Stimulated activated effector memory CD8-positive, alpha-beta T cell treated with anti-CD3 and anti-CD28 coated beads, Interleukin-12 subunit alpha, Interleukin-12 subunit beta, amount 100 ng/mL, for 72 hours (primary cell): ENCODE data around the gene WBP1.
"Not testable (repeated sequence)": the region's sequence is repeated elsewhere in the genome, so short reads cannot be mapped to it uniquely, and the experiment has no call there.

Experiments
- ATAC-seq: fragments of 150-1000 bp; cut with Tn5 transposase; 2 replicates; pipeline ENCODE4 v1.10.0; 2021
- DNase-seq, 2 donors: peaks; one replicate each; pipeline ENCODE4 v3.0.0; 2021 to 2022; ENCODE audit warnings: low spot score in 2 of 2
- H3K27ac Mint-ChIP-seq: one replicate; pipeline ENCODE4 v1.8.0; 2022; ENCODE audit warnings: mild to moderate bottlenecking, mixed read lengths
- H3K36me3 Mint-ChIP-seq: one replicate; pipeline ENCODE4 v1.8.0; 2022; ENCODE audit warnings: mild to moderate bottlenecking, mixed read lengths
- H3K4me1 Mint-ChIP-seq: one replicate; pipeline ENCODE4 v1.8.0; 2022; ENCODE audit warnings: mixed read lengths
- H3K4me3 Mint-ChIP-seq: one replicate; pipeline ENCODE4 v1.8.0; 2022; ENCODE audit warnings: mild to moderate bottlenecking, mixed read lengths
- H3K9me3 Mint-ChIP-seq: one replicate; pipeline ENCODE4 v1.8.0; 2022; ENCODE audit warnings: mixed read lengths

WBP1 gene

GRCh38 chr2:74439803-74440377, 18.3 kb upstream of the WBP1 start:
- no peak overlapping the region for H3K27ac Mint-ChIP-seq
- peak overlapping the region; percentile 63 for H3K4me3 Mint-ChIP-seq

GRCh38 chr2:74440378-74441169, 17.7 kb upstream of the WBP1 start:
- Mint-ChIP-seq H3K27ac (no peak overlapping the region), H3K9me3 (no peaks in the 10 kb centered on the region), H3K4me3 (peak overlapping the region; percentile 63)

More at GRCh38 chr2:74439803-74440377, 18.3 kb upstream of the WBP1 start:
- Mint-ChIP-seq H3K9me3 (no peaks in the 10 kb centered on the region), H3K4me1 (peaks cover 23% of the 10 kb centered on the region), H3K36me3 (no peaks in the 10 kb centered on the region)
- DNase-seq (no peak), ATAC-seq (no peak)

GRCh38 chr2:74441170-74441689, 17.0 kb upstream of the WBP1 start:
- Mint-ChIP-seq H3K27ac (no peak overlapping the region), H3K4me1 (peaks cover 23% of the 10 kb centered on the region)

More at GRCh38 chr2:74440378-74441169, 17.7 kb upstream of the WBP1 start:
- Mint-ChIP-seq H3K36me3 (no peaks in the 10 kb centered on the region), H3K4me1 (peaks cover 23% of the 10 kb centered on the region)
- DNase-seq (no peak), ATAC-seq (peak; percentile 88)

GRCh38 chr2:74441690-74442482, 16.4 kb upstream of the WBP1 start, which contains the start of gene RTKN:
Gene RTKN, minus strand, starts transcription at chr2:74441937. Its CDS starts 121 bp downstream, at chr2:74441816.
- peak within 1 kb of the TSS; percentile 77 for H3K27ac Mint-ChIP-seq
- peaks cover 23% of the 10 kb centered on the region for H3K4me1 Mint-ChIP-seq
- no peaks in the 10 kb centered on the region for H3K9me3 Mint-ChIP-seq
- ATAC-seq (peak; percentile 32), DNase-seq (no peak)
- no peaks in the 10 kb centered on the region for H3K36me3 Mint-ChIP-seq
- peak within 1 kb of the TSS; percentile 63 for H3K4me3 Mint-ChIP-seq

More at GRCh38 chr2:74441170-74441689, 17.0 kb upstream of the WBP1 start:
- DNase-seq (no peak), ATAC-seq (peak; percentile 60)
- H3K36me3 Mint-ChIP-seq, result no peaks in the 10 kb centered on the region
- H3K4me3 Mint-ChIP-seq, result peak overlapping the region; percentile 63
- no peaks in the 10 kb centered on the region for H3K9me3 Mint-ChIP-seq

GRCh38 chr2:74442483-74443297, 15.5 kb upstream of the WBP1 start:
- peak overlapping the region; percentile 63 for H3K4me3 Mint-ChIP-seq
- H3K9me3 Mint-ChIP-seq, H3K36me3 Mint-ChIP-seq, ATAC-seq, DNase-seq: not testable (repeated sequence)
- H3K27ac Mint-ChIP-seq, result peak overlapping the region; percentile 77
- H3K4me1 Mint-ChIP-seq, result peaks cover 23% of the 10 kb centered on the region

GRCh38 chr2:74444498-74445318, 13.5 kb upstream of the WBP1 start:
- ATAC-seq, result no peak
- no peaks in the 10 kb centered on the region for H3K36me3 Mint-ChIP-seq
- DNase-seq, result no peak

GRCh38 chr2:74447230-74447999, 10.8 kb upstream of the WBP1 start:
- Mint-ChIP-seq H3K36me3 (no peaks in the 10 kb centered on the region), H3K4me1 (peaks cover 4% of the 10 kb centered on the region), H3K27ac (no peak overlapping the region), H3K4me3 (no peak overlapping the region), H3K9me3 (no peaks in the 10 kb centered on the region)
- ATAC-seq (no peak), DNase-seq (no peak)

More at GRCh38 chr2:74444498-74445318, 13.5 kb upstream of the WBP1 start:
- Mint-ChIP-seq H3K27ac (peak overlapping the region; percentile 18), H3K4me1 (peaks cover 18% of the 10 kb centered on the region), H3K4me3 (no peak overlapping the region), H3K9me3 (no peaks in the 10 kb centered on the region)

GRCh38 chr2:74448771-74449170, 9.5 kb upstream of the WBP1 start:
- no peaks in the 10 kb centered on the region for H3K9me3 Mint-ChIP-seq
- H3K4me3 Mint-ChIP-seq, result no peak overlapping the region
- H3K27ac Mint-ChIP-seq, result no peak overlapping the region
- ATAC-seq (no peak), DNase-seq (no peak)
- no peaks in the 10 kb centered on the region for H3K36me3 Mint-ChIP-seq
- H3K4me1 Mint-ChIP-seq, result peaks cover 14% of the 10 kb centered on the region

GRCh38 chr2:74450570-74451190, 7.6 kb upstream of the WBP1 start:
- Mint-ChIP-seq H3K4me1 (peaks cover 30% of the 10 kb centered on the region), H3K9me3 (no peaks in the 10 kb centered on the region), H3K4me3 (no peak overlapping the region), H3K36me3 (peaks cover 14% of the 10 kb centered on the region), H3K27ac (no peak overlapping the region)
- ATAC-seq (no peak), DNase-seq (no peak)

GRCh38 chr2:74454654-74455511, 3.4 kb upstream of the WBP1 start, which contains the start of gene INO80B:
Gene INO80B, plus strand, starts transcription at chr2:74455087. Its CDS starts 30 bp downstream, at chr2:74455117.
- Mint-ChIP-seq H3K4me1 (peaks cover 70% of the 10 kb centered on the region), H3K36me3 (peaks cover 56% of the 10 kb centered on the region), H3K27ac (peak within 1 kb of the TSS; percentile 97), H3K9me3 (no peaks in the 10 kb centered on the region), H3K4me3 (peak within 1 kb of the TSS; percentile 98)
- DNase-seq (peak; percentile 98 to 100), ATAC-seq (peak; percentile 71)

GRCh38 chr2:74457129-74457548, 1.1 kb upstream of the WBP1 start:
- no peaks in the 10 kb centered on the region for H3K9me3 Mint-ChIP-seq
- H3K27ac Mint-ChIP-seq, result peak overlapping the region; percentile 97
- H3K4me3 Mint-ChIP-seq, result peak overlapping the region; percentile 98
- peaks cover 78% of the 10 kb centered on the region for H3K4me1 Mint-ChIP-seq
- DNase-seq (peak in 1 of 2 donors; percentile 74), ATAC-seq (no peak)
- H3K36me3 Mint-ChIP-seq, result peaks cover 78% of the 10 kb centered on the region

- Mint-ChIP-seq H3K9me3 (no peaks in the 10 kb centered on the region), H3K27ac (peak overlapping the region; percentile 97), H3K4me3 (peak overlapping the region; percentile 98), H3K4me1 (peaks cover 76% of the 10 kb centered on the region), H3K36me3 (peaks cover 83% of the 10 kb centered on the region)
- ATAC-seq (peak; percentile 61), DNase-seq (peak; percentile 79 to 93)
Observed at GRCh38 chr2:74457549-74458131, 598 bp upstream of the WBP1 start.
